PFSK-1 (cell line): ENCODE results near the gene BMP8B. TPM values are rescaled to one million over a fixed set of nuclear protein-coding genes. Genes with fewer than 3 reads are reported as not detected.

Source experiments
- FOXP2 ChIP-seq: optimal IDR thresholded peaks from 2 replicates; pipeline ENCODE3; 2011; ENCODE audit warnings: borderline replicate concordance, control low read depth, inconsistent platforms; ENCODE audit not compliant: insufficient read depth; ENCODE audit errors: extremely low read length, extremely low read depth
- POLR2AphosphoS5 ChIP-seq: IDR thresholded peaks from 2 replicates; pipeline ENCODE4 v1.6.1; 2012; ENCODE audit warnings: low read depth, mild to moderate bottlenecking, control low read depth, low read length, moderate library complexity
- REST ChIP-seq, 2 experiments: IDR thresholded peaks; 2 replicates each; pipeline versions ENCODE4 v1.6.1 to v1.8.0; 2011 to 2012; ENCODE audit warnings: low read depth in 2 of 2, low read length in 2 of 2, control low read depth in 1 of 2, inconsistent platforms in 1 of 2, mild to moderate bottlenecking in 1 of 2, moderate library complexity in 1 of 2; ENCODE audit not compliant: insufficient read depth in 1 of 2
- SIN3A ChIP-seq: IDR thresholded peaks from 2 replicates; pipeline ENCODE4 v1.6.1; 2012; ENCODE audit warnings: mild to moderate bottlenecking, low read length, moderate library complexity, borderline replicate concordance; ENCODE audit not compliant: insufficient read depth
- TAF1 ChIP-seq: IDR thresholded peaks from 2 replicates; pipeline ENCODE4 v1.6.1; 2012; ENCODE audit warnings: low read length, control low read depth, borderline replicate concordance; ENCODE audit not compliant: insufficient read depth
- polyA plus RNA-seq: library from polyadenylated mRNA; unstranded; fragments of >200 nt; gene quantifications from one replicate; pipeline ENCODE4 v1.2.1, GENCODE V29; 2012; ENCODE audit warnings: low read depth, missing spikeins; ENCODE audit not compliant: insufficient read length

The BMP8B gene
- 0.44 TPM for polyA plus RNA-seq

GRCh38 chr1:39788758-39789570 is at the start of gene BMP8B:
Gene BMP8B (minus strand): TSS chr1:39788865. CDS start chr1:39788485, 380 bp downstream.
- TF ChIP-seq SIN3A = no peak
- TF ChIP-seq TAF1 = no peak
- no peak for TF ChIP-seq FOXP2
- no peak for TF ChIP-seq REST (IDR thresholded peaks at IDR 0.05; ENCODE audit: insufficient read depth in 1 of 2, low read depth in 2 of 2, low read length in 2 of 2)
- TF ChIP-seq POLR2AphosphoS5 = no peak

GRCh38 chr1:39836595-39837110 is 48.0 kb upstream of the BMP8B start:
- TF ChIP-seq SIN3A (no peak), POLR2AphosphoS5 (no peak), REST (IDR thresholded peaks at IDR 0.05; ENCODE audit: insufficient read depth in 1 of 2, low read depth in 2 of 2, low read length in 2 of 2) (no peak), FOXP2 (no peak), TAF1 (no peak)

GRCh38 chr1:39835935-39836594 is 47.4 kb upstream of the BMP8B start:
- TF ChIP-seq REST (IDR thresholded peaks at IDR 0.05; ENCODE audit: insufficient read depth in 1 of 2, low read depth in 2 of 2, low read length in 2 of 2) (no peak), POLR2AphosphoS5 (no peak), TAF1 (no peak), FOXP2 (no peak), SIN3A (no peak)

- TF ChIP-seq REST (IDR thresholded peaks at IDR 0.05; ENCODE audit: insufficient read depth in 1 of 2, low read depth in 2 of 2, low read length in 2 of 2) (no peak), FOXP2 (no peak), SIN3A (no peak), POLR2AphosphoS5 (no peak), TAF1 (no peak)
These were observed 46.4 kb upstream of the BMP8B start for GRCh38 chr1:39835110-39835509.
